Body of pancreas (tissue), 4 donors: ENCODE results near the gene DNM3. TPM values are rescaled to one million over a fixed set of nuclear protein-coding genes. Genes with fewer than 3 reads are reported as not detected.

Source experiments
- ATAC-seq: fragments of 150-250 bp; one replicate; pipeline ENCODE4 v1.9.1; 2016
- DNase-seq, 4 donors: peaks; one replicate each; pipeline ENCODE4 v3.0.0-alpha.2; 2019
- H3K27ac ChIP-seq, 4 donors: fragments of 200-600 bp; sonication (generic); 1 replicate in 3 of 4; 2 replicates in 1 of 4; pipeline versions ENCODE4 v1.5.1 to v1.6.1; 2016 to 2019; ENCODE audit warnings: mild to moderate bottlenecking in 1 of 4, mixed read lengths in 1 of 4, moderate library complexity in 1 of 4
- H3K27me3 ChIP-seq, 2 donors: fragments of 200-600 bp; sonication (generic); one replicate each; pipeline ENCODE4 v1.6.0; 2016; ENCODE audit warnings: mild to moderate bottlenecking in 1 of 2
- H3K36me3 ChIP-seq, 2 donors: fragments of 200-600 bp; sonication (generic); replicated peaks in 1 of 2; 2 replicates each; pipeline ENCODE4 v1.5.1; 2016; ENCODE audit warnings: low read depth in 2 of 2; ENCODE audit not compliant: insufficient read depth in 1 of 2
- H3K4me1 ChIP-seq: fragments of 200-600 bp; sonication (generic); one replicate; pipeline ENCODE4 v1.6.0; 2016
- H3K4me3 ChIP-seq, 2 donors: fragments of 200-600 bp; sonication (generic); 1 replicate in 1 of 2; 2 replicates in 1 of 2; pipeline ENCODE4 v1.5.1; 2016 to 2019
- H3K9me3 ChIP-seq, 3 donors: fragments of 200-600 bp; sonication (generic); 1 replicate in 2 of 3; 2 replicates in 1 of 3; pipeline ENCODE4 v1.5.1; 2016
- POLR2A ChIP-seq, 3 donors: fragments of 450-650 bp; IDR thresholded peaks; one replicate each; pipeline ENCODE4 v1.6.1; 2016; ENCODE audit warnings: antibody characterized with exemption in 3 of 3, mild to moderate bottlenecking in 2 of 3
- WGBS, 2 donors: methylation state at CpG; one replicate each; pipeline ENCODE4 v1.1.5; 2017; 5-methylcytosine and 5-hydroxymethylcytosine counted together
- intact Hi-C: fragments of 100-400 bp; cut with DNase I; formaldehyde crosslinking; loops from one replicate; pipeline ENCODE4 v1.15.1; 2023
- total RNA-seq, 2 donors: library from RNA; depleted of rRNA; stranded (reverse); fragments of >200 nt; gene quantifications; one replicate each; pipeline ENCODE4 v1.1.0, GENCODE V29; 2016
- TF ChIP-seq, protein P1 (sequence below), 7 experiments: fragments of 450-650 bp in 4 of 7; fragments of 200-600 bp in 3 of 7; sonication (generic) in 3 of 7; IDR thresholded peaks; one replicate each; pipeline ENCODE4 v1.5.1; 2016 to 2019; ENCODE audit warnings: antibody characterized with exemption in 7 of 7

Gene DNM3
- total RNA-seq, 2 donors from 2014 or later: 2.9 to 4.0 TPM

DNA sequence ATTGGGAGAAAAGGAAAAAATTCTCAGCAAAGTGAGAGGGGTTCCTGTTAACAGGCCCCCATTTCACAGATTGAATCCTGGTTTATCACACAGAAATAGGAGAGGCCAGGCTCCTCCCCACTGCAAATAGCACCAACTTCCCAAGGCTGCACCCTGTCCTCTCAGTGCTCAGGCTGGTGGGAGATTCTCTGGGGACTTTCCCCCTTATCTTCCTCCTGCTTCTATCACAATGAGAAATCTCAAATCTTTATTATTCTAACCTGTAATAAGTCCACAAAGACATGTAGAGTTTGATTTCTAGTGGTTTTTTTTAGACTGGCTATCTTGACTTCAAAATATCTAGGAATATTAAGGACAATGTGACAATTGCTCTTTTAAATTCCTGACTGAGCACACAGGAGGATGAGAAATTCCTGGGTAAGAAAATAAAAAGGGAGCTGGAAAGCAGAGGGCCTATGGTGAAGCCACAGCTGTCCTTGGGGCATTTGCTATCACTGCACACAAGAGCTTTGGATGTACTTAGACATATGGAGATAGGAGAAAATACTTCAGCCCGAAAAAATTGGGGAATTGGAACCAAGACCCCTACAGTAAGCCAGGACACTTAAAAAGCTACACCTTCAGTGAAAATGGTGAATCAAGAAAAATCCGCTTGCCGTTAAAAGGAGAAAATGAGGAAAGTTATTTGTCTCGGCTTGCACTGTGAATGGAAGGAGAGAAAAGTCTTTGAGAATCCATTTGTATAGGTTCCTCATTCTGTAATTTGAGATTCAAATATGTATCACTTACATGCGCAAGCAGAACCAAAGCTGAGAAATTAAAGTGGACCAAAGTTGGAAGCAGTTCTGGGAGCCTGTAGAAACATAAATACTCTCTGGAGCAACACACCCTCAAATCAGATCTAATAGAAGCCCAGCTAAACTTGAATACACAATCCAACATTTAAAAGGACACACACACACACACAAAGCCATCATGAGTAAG is 513.3 kb downstream of the DNM3 start:
- Histone ChIP-seq H3K4me1 (peaks cover 19% of the 10 kb centered on the region), H3K27ac (no peak overlapping the region), H3K27me3 (no peaks in the 10 kb centered on the region), H3K9me3 (no peaks in the 10 kb centered on the region), H3K4me3 (no peak overlapping the region), H3K36me3 (no peaks in the 10 kb centered on the region)
- 86 to 88% methylated on average over 5 of the region's 5 CpGs for WGBS, 2 donors
- intact Hi-C loops: no loop called here
- DNase-seq (no peak), ATAC-seq (no peak)
- no peak for TF ChIP-seq POLR2A (IDR thresholded peaks at IDR 0.05)
- TF ChIP-seq, protein P1, sequence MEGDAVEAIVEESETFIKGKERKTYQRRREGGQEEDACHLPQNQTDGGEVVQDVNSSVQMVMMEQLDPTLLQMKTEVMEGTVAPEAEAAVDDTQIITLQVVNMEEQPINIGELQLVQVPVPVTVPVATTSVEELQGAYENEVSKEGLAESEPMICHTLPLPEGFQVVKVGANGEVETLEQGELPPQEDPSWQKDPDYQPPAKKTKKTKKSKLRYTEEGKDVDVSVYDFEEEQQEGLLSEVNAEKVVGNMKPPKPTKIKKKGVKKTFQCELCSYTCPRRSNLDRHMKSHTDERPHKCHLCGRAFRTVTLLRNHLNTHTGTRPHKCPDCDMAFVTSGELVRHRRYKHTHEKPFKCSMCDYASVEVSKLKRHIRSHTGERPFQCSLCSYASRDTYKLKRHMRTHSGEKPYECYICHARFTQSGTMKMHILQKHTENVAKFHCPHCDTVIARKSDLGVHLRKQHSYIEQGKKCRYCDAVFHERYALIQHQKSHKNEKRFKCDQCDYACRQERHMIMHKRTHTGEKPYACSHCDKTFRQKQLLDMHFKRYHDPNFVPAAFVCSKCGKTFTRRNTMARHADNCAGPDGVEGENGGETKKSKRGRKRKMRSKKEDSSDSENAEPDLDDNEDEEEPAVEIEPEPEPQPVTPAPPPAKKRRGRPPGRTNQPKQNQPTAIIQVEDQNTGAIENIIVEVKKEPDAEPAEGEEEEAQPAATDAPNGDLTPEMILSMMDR (IDR thresholded peaks at IDR 0.05): no peak

DNA sequence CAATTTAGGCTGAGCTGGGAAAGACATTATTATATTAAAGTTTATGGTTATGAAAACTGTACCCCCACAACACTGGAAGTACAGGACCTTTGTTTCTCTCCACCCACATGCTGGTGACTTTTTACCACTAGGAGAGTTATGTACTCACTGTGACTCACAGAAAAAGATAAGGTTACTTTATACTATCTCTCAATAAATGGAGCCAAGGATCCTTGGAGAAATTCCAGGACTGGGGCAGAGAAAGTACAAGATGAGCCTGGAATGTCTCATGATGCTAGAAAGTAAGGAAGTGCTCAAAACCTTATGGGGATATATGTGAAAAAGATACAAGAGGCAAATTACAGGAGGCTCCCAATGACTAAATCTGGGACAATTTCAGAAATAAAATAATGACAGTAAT is 515.3 kb downstream of the DNM3 start:
- Histone ChIP-seq H3K4me1 (peaks cover 33% of the 10 kb centered on the region), H3K36me3 (no peaks in the 10 kb centered on the region), H3K4me3 (no peak overlapping the region), H3K27me3 (no peaks in the 10 kb centered on the region), H3K27ac (no peak overlapping the region), H3K9me3 (no peaks in the 10 kb centered on the region)
- TF ChIP-seq, protein P1 (IDR thresholded peaks at IDR 0.05): peak in 1 of 7 experiments; percentile 7
- no peak for TF ChIP-seq POLR2A (IDR thresholded peaks at IDR 0.05)
- ATAC-seq: no peak
- DNase-seq: no peak
- intact Hi-C loops: no loop called here

DNA sequence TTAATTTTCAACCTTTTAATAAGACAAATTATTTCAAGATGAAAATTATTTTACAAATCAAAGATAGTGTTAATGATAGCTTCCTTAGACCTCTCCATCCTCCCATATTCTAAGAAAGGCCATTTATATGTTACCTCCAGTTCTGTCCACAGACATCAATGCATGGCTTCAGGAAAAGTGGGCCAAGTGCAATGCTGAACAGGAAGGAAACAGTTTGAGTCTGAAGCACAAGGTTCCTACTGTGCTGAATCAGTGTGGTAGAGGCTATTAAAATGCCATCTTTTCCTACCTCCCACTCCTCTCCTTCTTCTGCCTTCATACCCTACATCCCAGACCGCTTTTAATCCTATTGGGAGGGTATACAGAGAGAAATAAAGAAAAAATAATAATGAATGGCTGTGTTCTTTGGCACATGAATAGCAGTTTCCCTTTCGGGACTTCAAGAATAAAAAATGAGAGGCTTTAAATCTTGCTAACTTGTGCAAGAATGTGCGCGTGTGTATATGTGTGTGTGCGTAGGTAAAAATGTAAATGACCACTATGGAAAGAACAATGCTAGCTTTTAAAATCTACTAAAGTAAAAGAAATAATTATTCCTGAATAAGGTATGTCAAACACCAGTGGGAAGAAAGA is 516.6 kb downstream of the DNM3 start:
- no peak for TF ChIP-seq POLR2A (IDR thresholded peaks at IDR 0.05)
- TF ChIP-seq, protein P1 (IDR thresholded peaks at IDR 0.05): no peak
- intact Hi-C loops: no loop called here
- no peaks in the 10 kb centered on the region for H3K36me3 ChIP-seq
- no peak overlapping the region for H3K4me3 ChIP-seq
- peaks cover 33% of the 10 kb centered on the region for H3K4me1 ChIP-seq
- 67 to 78% methylated on average over 5 of the region's 5 CpGs for WGBS, 2 donors
- no peaks in the 10 kb centered on the region for H3K27me3 ChIP-seq
- no peak for ATAC-seq
- peak overlapping the region; percentile 61 to 78 (median 74) for H3K27ac ChIP-seq
- no peaks in the 10 kb centered on the region for H3K9me3 ChIP-seq
- no peak for DNase-seq

DNA sequence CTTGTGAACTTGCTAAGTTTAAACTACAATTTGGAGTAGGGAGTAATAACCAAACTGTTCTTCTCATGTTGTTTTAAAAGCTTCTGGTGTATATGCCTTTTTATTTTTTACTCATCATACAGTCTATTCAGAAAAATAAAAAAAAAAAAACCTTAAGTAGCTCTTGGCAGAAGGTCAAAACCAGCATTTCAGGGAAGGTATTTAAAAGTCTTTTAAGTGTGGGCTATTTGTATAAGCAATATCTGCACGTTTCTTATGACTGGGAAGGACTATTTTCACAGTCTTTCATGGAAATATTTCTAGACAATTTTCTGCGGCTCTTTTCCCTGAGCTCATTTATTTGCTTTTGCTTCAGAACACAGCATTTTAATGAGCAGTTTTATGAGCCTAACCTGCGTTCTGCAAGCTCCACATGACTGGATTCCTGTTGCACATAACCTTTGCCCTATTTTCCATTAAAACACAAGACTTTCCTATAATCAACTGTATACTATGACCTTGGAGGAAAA is 518.2 kb downstream of the DNM3 start:
- 5 to 10% methylated on average over 3 of the region's 3 CpGs for WGBS, 2 donors
- intact Hi-C loops: no loop called here
- Histone ChIP-seq H3K4me3 (no peak overlapping the region), H3K27ac (peak overlapping the region in 3 of 4 donors; percentile 61 to 78 (median 78)), H3K9me3 (no peaks in the 10 kb centered on the region), H3K4me1 (peaks cover 33% of the 10 kb centered on the region), H3K36me3 (no peaks in the 10 kb centered on the region), H3K27me3 (no peaks in the 10 kb centered on the region)
- TF ChIP-seq POLR2A (IDR thresholded peaks at IDR 0.05): no peak
- TF ChIP-seq, protein P1 (IDR thresholded peaks at IDR 0.05): no peak
- DNase-seq (peak in 2 of 4 donors; percentile 33), ATAC-seq (peak; percentile 72)
